ENCODE measurements around the gene SGCA.

The SGCA gene

GRCh38 chr17:50184611-50185398 lies 19.0 kb downstream of the SGCA start:
- Mint-ChIP-seq H3K27me3 (ENCODE audit: low read depth) (peaks cover 4% of the 10 kb centered on the region), H3K9me3 (no peaks in the 10 kb centered on the region), H3K36me3 (ENCODE audit: low read depth) (no peaks in the 10 kb centered on the region), H3K4me3 (no peak overlapping the region), H3K27ac (no peak overlapping the region), H3K4me1 (ENCODE audit: low read depth) (peaks cover 19% of the 10 kb centered on the region)

- H3K27ac Mint-ChIP-seq: no peak overlapping the region
- no peaks in the 10 kb centered on the region for H3K9me3 Mint-ChIP-seq
- peaks cover 4% of the 10 kb centered on the region for H3K27me3 Mint-ChIP-seq (ENCODE audit: low read depth)
- no peak overlapping the region for H3K4me3 Mint-ChIP-seq
- peaks cover 19% of the 10 kb centered on the region for H3K4me1 Mint-ChIP-seq (ENCODE audit: low read depth)
- no peaks in the 10 kb centered on the region for H3K36me3 Mint-ChIP-seq (ENCODE audit: low read depth)
These were observed 20.0 kb downstream of the SGCA start for GRCh38 chr17:50185631-50186471.

GRCh38 chr17:50186661-50187393 lies 21.0 kb downstream of the SGCA start:
- H3K27me3 Mint-ChIP-seq (ENCODE audit: low read depth): peaks cover under 1% of the 10 kb centered on the region
- H3K9me3 Mint-ChIP-seq: no peaks in the 10 kb centered on the region
- no peak overlapping the region for H3K27ac Mint-ChIP-seq
- H3K36me3 Mint-ChIP-seq (ENCODE audit: low read depth): no peaks in the 10 kb centered on the region
- H3K4me1 Mint-ChIP-seq (ENCODE audit: low read depth): peaks cover 16% of the 10 kb centered on the region
- H3K4me3 Mint-ChIP-seq: no peak overlapping the region

- Mint-ChIP-seq H3K36me3 (ENCODE audit: low read depth) (no peaks in the 10 kb centered on the region), H3K4me1 (ENCODE audit: low read depth) (peaks cover 13% of the 10 kb centered on the region), H3K4me3 (no peak overlapping the region), H3K27ac (no peak overlapping the region), H3K27me3 (ENCODE audit: low read depth) (no peaks in the 10 kb centered on the region), H3K9me3 (no peaks in the 10 kb centered on the region)
These were observed 21.6 kb downstream of the SGCA start for GRCh38 chr17:50187394-50187725.

GRCh38 chr17:50187751-50188530 lies 22.1 kb downstream of the SGCA start:
- Mint-ChIP-seq H3K27ac (no peak overlapping the region), H3K36me3 (ENCODE audit: low read depth) (no peaks in the 10 kb centered on the region), H3K27me3 (ENCODE audit: low read depth) (no peaks in the 10 kb centered on the region), H3K4me1 (ENCODE audit: low read depth) (peaks cover 10% of the 10 kb centered on the region), H3K9me3 (no peaks in the 10 kb centered on the region), H3K4me3 (no peak overlapping the region)

- Mint-ChIP-seq H3K4me1 (ENCODE audit: low read depth) (peaks cover 7% of the 10 kb centered on the region), H3K9me3 (no peaks in the 10 kb centered on the region), H3K27me3 (ENCODE audit: low read depth) (no peaks in the 10 kb centered on the region), H3K27ac (no peak overlapping the region), H3K36me3 (ENCODE audit: low read depth) (no peaks in the 10 kb centered on the region), H3K4me3 (no peak overlapping the region)
These were observed 22.7 kb downstream of the SGCA start for GRCh38 chr17:50188531-50188920.

GRCh38 chr17:50188921-50189549 lies 23.2 kb downstream of the SGCA start:
- H3K4me1 Mint-ChIP-seq (ENCODE audit: low read depth): peaks cover 2% of the 10 kb centered on the region
- no peaks in the 10 kb centered on the region for H3K36me3 Mint-ChIP-seq (ENCODE audit: low read depth)
- H3K9me3 Mint-ChIP-seq: no peaks in the 10 kb centered on the region
- no peaks in the 10 kb centered on the region for H3K27me3 Mint-ChIP-seq (ENCODE audit: low read depth)
- no peak overlapping the region for H3K27ac Mint-ChIP-seq
- no peak overlapping the region for H3K4me3 Mint-ChIP-seq

- H3K27me3 Mint-ChIP-seq (ENCODE audit: low read depth): no peaks in the 10 kb centered on the region
- H3K27ac Mint-ChIP-seq: no peak overlapping the region
- H3K36me3 Mint-ChIP-seq (ENCODE audit: low read depth): no peaks in the 10 kb centered on the region
- H3K4me1 Mint-ChIP-seq (ENCODE audit: low read depth): no peaks in the 10 kb centered on the region
- H3K4me3 Mint-ChIP-seq: no peak overlapping the region
- no peaks in the 10 kb centered on the region for H3K9me3 Mint-ChIP-seq
These were observed 23.9 kb downstream of the SGCA start for GRCh38 chr17:50189550-50190292.

GRCh38 chr17:50190293-50190602 lies 24.4 kb downstream of the SGCA start:
- Mint-ChIP-seq H3K4me1 (ENCODE audit: low read depth) (no peaks in the 10 kb centered on the region), H3K36me3 (ENCODE audit: low read depth) (no peaks in the 10 kb centered on the region), H3K4me3 (no peak overlapping the region), H3K9me3 (no peaks in the 10 kb centered on the region), H3K27ac (no peak overlapping the region), H3K27me3 (ENCODE audit: low read depth) (no peaks in the 10 kb centered on the region)

- no peak overlapping the region for H3K27ac Mint-ChIP-seq
- peaks cover 3% of the 10 kb centered on the region for H3K27me3 Mint-ChIP-seq (ENCODE audit: low read depth)
- no peak overlapping the region for H3K4me3 Mint-ChIP-seq
- no peaks in the 10 kb centered on the region for H3K9me3 Mint-ChIP-seq
- no peaks in the 10 kb centered on the region for H3K4me1 Mint-ChIP-seq (ENCODE audit: low read depth)
- H3K36me3 Mint-ChIP-seq (ENCODE audit: low read depth): no peaks in the 10 kb centered on the region
These were observed 25.0 kb downstream of the SGCA start for GRCh38 chr17:50190603-50191358.

- Mint-ChIP-seq H3K4me3 (no peak overlapping the region), H3K9me3 (no peaks in the 10 kb centered on the region), H3K27me3 (ENCODE audit: low read depth) (peaks cover 10% of the 10 kb centered on the region), H3K4me1 (ENCODE audit: low read depth) (no peaks in the 10 kb centered on the region), H3K36me3 (ENCODE audit: low read depth) (no peaks in the 10 kb centered on the region), H3K27ac (no peak overlapping the region)
These were observed 25.7 kb downstream of the SGCA start for GRCh38 chr17:50191359-50192143.

GRCh38 chr17:50192144-50192617 lies 26.4 kb downstream of the SGCA start:
- H3K4me1 Mint-ChIP-seq (ENCODE audit: low read depth): no peaks in the 10 kb centered on the region
- no peak overlapping the region for H3K4me3 Mint-ChIP-seq
- H3K36me3 Mint-ChIP-seq (ENCODE audit: low read depth): no peaks in the 10 kb centered on the region
- peaks cover 10% of the 10 kb centered on the region for H3K27me3 Mint-ChIP-seq (ENCODE audit: low read depth)
- H3K27ac Mint-ChIP-seq: no peak overlapping the region
- no peaks in the 10 kb centered on the region for H3K9me3 Mint-ChIP-seq

Data from T-helper 1 cell treated with Interleukin-12 subunit alpha and Interleukin-12 subunit beta and Interleukin-4 antibody, amounts not matched to agents 30 μg/mL and 1 μg/mL, for 36 hours (primary cell).